GM23248 (cell line): ENCODE results near the gene THBS3. TPM values are rescaled to one million over a fixed set of nuclear protein-coding genes. Genes with fewer than 3 reads are reported as not detected.
A peak's percentile ranks its signal among the peaks of the same experiment; 100 is the strongest.

Experiments used
- DNase-seq: peaks from one replicate; pipeline ENCODE4 v3.0.0-alpha.2; 2015
- H2AFZ ChIP-seq: fragments of 200-600 bp; sonication (generic); 2 replicates; pipeline ENCODE4 v1.6.1; 2016; ENCODE audit warnings: antibody characterized with exemption
- H3F3A ChIP-seq: fragments of 200-600 bp; sonication (generic); 2 replicates; pipeline ENCODE4 v1.6.1; 2016; ENCODE audit warnings: mild to moderate bottlenecking, antibody characterized with exemption, mixed run types; ENCODE audit not compliant: insufficient read depth
- H3K27ac ChIP-seq: fragments of 200-600 bp; sonication (generic); 2 replicates; pipeline ENCODE4 v1.5.1; 2016; ENCODE audit warnings: mild to moderate bottlenecking
- H3K27me3 ChIP-seq: fragments of 200-600 bp; sonication (generic); replicated peaks from 2 replicates; pipeline ENCODE4 v1.6.1; 2016; ENCODE audit warnings: mild to moderate bottlenecking; ENCODE audit not compliant: insufficient read depth
- H3K36me3 ChIP-seq: fragments of 200-600 bp; sonication (generic); 2 replicates; pipeline ENCODE4 v1.6.1; 2016; ENCODE audit warnings: low read depth, mild to moderate bottlenecking
- H3K4me1 ChIP-seq: fragments of 200-600 bp; sonication (generic); 2 replicates; pipeline ENCODE4 v1.6.1; 2016; ENCODE audit warnings: mild to moderate bottlenecking; ENCODE audit not compliant: insufficient read depth
- H3K4me2 ChIP-seq: fragments of 200-600 bp; sonication (generic); one replicate; pipeline ENCODE4 v1.6.1; 2016; ENCODE audit warnings: mild to moderate bottlenecking; ENCODE audit not compliant: unreplicated experiment
- H3K4me3 ChIP-seq: fragments of 200-600 bp; sonication (generic); 2 replicates; pipeline ENCODE4 v1.5.1; 2016; ENCODE audit warnings: mild to moderate bottlenecking
- H3K79me2 ChIP-seq: fragments of 200-600 bp; sonication (generic); 2 replicates; pipeline ENCODE4 v1.6.1; 2016; ENCODE audit warnings: mild to moderate bottlenecking; ENCODE audit not compliant: insufficient read depth
- H3K9ac ChIP-seq: fragments of 200-600 bp; sonication (generic); 2 replicates; pipeline ENCODE4 v1.6.1; 2016; ENCODE audit warnings: mild to moderate bottlenecking
- H3K9me2 ChIP-seq: fragments of 200-600 bp; sonication (generic); 2 replicates; pipeline ENCODE4 v1.6.1; 2016; ENCODE audit warnings: mixed run types, mild to moderate bottlenecking, moderate library complexity; ENCODE audit not compliant: insufficient read depth
- H3K9me3 ChIP-seq: fragments of 200-600 bp; sonication (generic); one replicate; pipeline ENCODE4 v1.6.1; 2017; ENCODE audit warnings: low read depth
- H4K20me1 ChIP-seq: fragments of 200-600 bp; sonication (generic); 2 replicates; pipeline ENCODE4 v1.6.0; 2016; ENCODE audit not compliant: insufficient read depth
- EZH2 ChIP-seq: fragments of 200-600 bp; sonication (generic); IDR thresholded peaks from 2 replicates; pipeline ENCODE4 v1.6.1; 2018; ENCODE audit warnings: antibody characterized with exemption, mild to moderate bottlenecking; ENCODE audit not compliant: insufficient read depth, poor library complexity, severe bottlenecking
- EZH2phosphoT487 ChIP-seq: fragments of 200-600 bp; sonication (generic); IDR thresholded peaks from 2 replicates; pipeline ENCODE4 v1.6.1; 2018; ENCODE audit warnings: antibody characterized with exemption, moderate library complexity, mild to moderate bottlenecking, low read depth; ENCODE audit not compliant: insufficient read depth
- WGBS, 2 experiments: methylation state at CpG; one replicate each; pipeline ENCODE4 v1.1.6; 2015 to 2017; ENCODE audit warnings: low lambda C conversion rate in 2 of 2, low coverage in 1 of 2; ENCODE audit errors: missing lambda C conversion rate in 2 of 2; 5-methylcytosine and 5-hydroxymethylcytosine counted together
- in situ Hi-C: fragments of 300-500 bp; cut with MboI; formaldehyde crosslinking; loops from 2 replicates; pipeline ENCODE4 v1.15.0; 2020
- polyA plus RNA-seq: library from polyadenylated mRNA; unstranded; fragments of >200 nt; fragmentation: Nextera tagmentation; extraction: Ambion mirVana; gene quantifications from 2 replicates; pipeline ENCODE4 v1.2.1, GENCODE V29; 2016
- total RNA-seq: library from RNA; depleted of rRNA; stranded (reverse); fragments of >200 nt; shearing (Covaris generic); gene quantifications from 2 replicates; pipeline ENCODE4 v1.2.3, GENCODE V29; 2014

The THBS3 gene
- total and polyA plus RNA-seq, 2 experiments from 2014 or later, result 16.6 to 20.6 TPM

GRCh38 chr1:155197901-155198546, 9.7 kb downstream of the THBS3 start:
- no peak overlapping the region for H2AFZ ChIP-seq
- no peak overlapping the region for H3K27ac ChIP-seq
- H3K9me3 ChIP-seq, result no peaks in the 10 kb centered on the region
- no peaks in the 10 kb centered on the region for H3K36me3 ChIP-seq
- peaks cover 20% of the 10 kb centered on the region for H3K79me2 ChIP-seq
- H3K9ac ChIP-seq, result no peak overlapping the region
- H3K9me2 ChIP-seq, result no peaks in the 10 kb centered on the region
- WGBS, 2 experiments, result 88 to 92% methylated on average over 15 of the region's 15 CpGs
- peaks cover 16% of the 10 kb centered on the region for H3K4me1 ChIP-seq
- DNase-seq, result no peak
- H4K20me1 ChIP-seq, result no peaks in the 10 kb centered on the region
- H3K4me3 ChIP-seq, result no peak overlapping the region
- H3K27me3 ChIP-seq, result no peaks in the 10 kb centered on the region
- TF ChIP-seq EZH2 (no peak), EZH2phosphoT487 (no peak)
- in situ Hi-C loops, result no loop called here
- H3K4me2 ChIP-seq, result no peak overlapping the region
- no peaks in the 10 kb centered on the region; the same call in 1 of the 2 replicates for H3F3A ChIP-seq

- Histone ChIP-seq H3K27me3 (no peaks in the 10 kb centered on the region), H3K79me2 (peaks cover 20% of the 10 kb centered on the region), H3K9me2 (no peaks in the 10 kb centered on the region), H2AFZ (no peak overlapping the region), H3K4me2 (no peak overlapping the region), H3K27ac (no peak overlapping the region), H3F3A (no peaks in the 10 kb centered on the region; the same call in 1 of the 2 replicates), H3K4me1 (peaks cover 16% of the 10 kb centered on the region), H3K9ac (no peak overlapping the region), H3K4me3 (no peak overlapping the region), H3K36me3 (no peaks in the 10 kb centered on the region), H3K9me3 (no peaks in the 10 kb centered on the region), H4K20me1 (no peaks in the 10 kb centered on the region)
- WGBS, 2 experiments, result 82 to 85% methylated on average over 20 of the region's 20 CpGs
- in situ Hi-C loops, result no loop called here
- no peak for TF ChIP-seq EZH2phosphoT487
- TF ChIP-seq EZH2, result no peak
- no peak for DNase-seq
Observed at GRCh38 chr1:155196893-155197638, 10.6 kb downstream of the THBS3 start.

- Histone ChIP-seq H3K9ac (peak overlapping the region; percentile 89), H3K79me2 (peaks cover 20% of the 10 kb centered on the region), H3K9me2 (no peaks in the 10 kb centered on the region), H3K4me3 (peak overlapping the region; percentile 82), H2AFZ (no peak overlapping the region), H3K36me3 (no peaks in the 10 kb centered on the region), H3K4me2 (peak overlapping the region; percentile 96), H4K20me1 (no peaks in the 10 kb centered on the region), H3K27ac (peak overlapping the region; percentile 92), H3K27me3 (no peaks in the 10 kb centered on the region), H3K9me3 (no peaks in the 10 kb centered on the region), H3F3A (no peaks in the 10 kb centered on the region; the same call in 1 of the 2 replicates), H3K4me1 (peaks cover 16% of the 10 kb centered on the region)
- peak; percentile 27 for DNase-seq
- in situ Hi-C loops, result no loop called here
- TF ChIP-seq EZH2, result no peak
- no peak for TF ChIP-seq EZH2phosphoT487
- 74 to 80% methylated on average over 4 to 6 of the region's 6 CpGs for WGBS, 2 experiments
Observed at GRCh38 chr1:155196103-155196892, 11.4 kb downstream of the THBS3 start.
